Astrocyte (in vitro differentiated cells and primary cell): ENCODE data around the gene FAM50A.

Experiments used
- EZH2 ChIP-seq: IDR thresholded peaks from 2 replicates; pipeline ENCODE4 v1.6.1; 2012; ENCODE audit warnings: mild to moderate bottlenecking, low read length, inconsistent platforms; ENCODE audit not compliant: insufficient read depth
- TF ChIP-seq, protein P1 (sequence below): IDR thresholded peaks from 2 replicates; pipeline ENCODE4 v1.5.1; 2011; ENCODE audit warnings: low read depth, mild to moderate bottlenecking, inconsistent platforms, low read length, moderate library complexity; ENCODE audit not compliant: insufficient read depth

- TF ChIP-seq, protein P1, sequence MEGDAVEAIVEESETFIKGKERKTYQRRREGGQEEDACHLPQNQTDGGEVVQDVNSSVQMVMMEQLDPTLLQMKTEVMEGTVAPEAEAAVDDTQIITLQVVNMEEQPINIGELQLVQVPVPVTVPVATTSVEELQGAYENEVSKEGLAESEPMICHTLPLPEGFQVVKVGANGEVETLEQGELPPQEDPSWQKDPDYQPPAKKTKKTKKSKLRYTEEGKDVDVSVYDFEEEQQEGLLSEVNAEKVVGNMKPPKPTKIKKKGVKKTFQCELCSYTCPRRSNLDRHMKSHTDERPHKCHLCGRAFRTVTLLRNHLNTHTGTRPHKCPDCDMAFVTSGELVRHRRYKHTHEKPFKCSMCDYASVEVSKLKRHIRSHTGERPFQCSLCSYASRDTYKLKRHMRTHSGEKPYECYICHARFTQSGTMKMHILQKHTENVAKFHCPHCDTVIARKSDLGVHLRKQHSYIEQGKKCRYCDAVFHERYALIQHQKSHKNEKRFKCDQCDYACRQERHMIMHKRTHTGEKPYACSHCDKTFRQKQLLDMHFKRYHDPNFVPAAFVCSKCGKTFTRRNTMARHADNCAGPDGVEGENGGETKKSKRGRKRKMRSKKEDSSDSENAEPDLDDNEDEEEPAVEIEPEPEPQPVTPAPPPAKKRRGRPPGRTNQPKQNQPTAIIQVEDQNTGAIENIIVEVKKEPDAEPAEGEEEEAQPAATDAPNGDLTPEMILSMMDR: no peak
- no peak for TF ChIP-seq EZH2
These were observed 25.9 kb downstream of the FAM50A start for GRCh38 chrX:154469880-154470279.
